CD4-positive, alpha-beta T cell (primary cell): Measurements from ENCODE around the gene ZNF428. TPM values are rescaled to one million over a fixed set of nuclear protein-coding genes. Genes with fewer than 3 reads are reported as not detected.

ENCODE experiments used
- ATAC-seq: fragments of 200-7000 bp; cut with Tn5 transposase; one replicate; pipeline ENCODE4 v1.10.0; 2022; ENCODE audit warnings: mild to moderate bottlenecking; ENCODE audit not compliant: poor library complexity
- CTCF ChIA-PET: fragments of 350-600 bp; sonication (Branson Sonifier 250); formaldehyde crosslinking; loops from one replicate; lab custom pipeline; 2021; ENCODE audit warnings: antibody characterized with exemption, inconsistent platforms; lab: Charles Lee
- POLR2A ChIA-PET: fragments of 350-600 bp; sonication (Branson Sonifier 250); formaldehyde crosslinking; loops from one replicate; lab custom pipeline; 2021; ENCODE audit warnings: antibody characterized with exemption, inconsistent platforms; lab: Charles Lee
- DNase-seq, 14 experiments: peaks; one replicate each; pipeline ENCODE4 v3.0.0-alpha.2; 2013 to 2020; ENCODE audit warnings: mixed read lengths in 2 of 14
- H3K27ac ChIP-seq, 2 donors: one replicate each; pipeline versions ENCODE4 v1.5.1 to v1.7.0; 2013; ENCODE audit warnings: low read length in 2 of 2, low read depth in 1 of 2, mild to moderate bottlenecking in 1 of 2
- H3K27me3 ChIP-seq, 2 experiments: 1 replicate in 1 of 2; 2 replicates in 1 of 2; pipeline versions ENCODE4 v1.6.1 to v1.7.0; 2013; ENCODE audit warnings: low read length in 2 of 2, control low read depth in 1 of 2, mild to moderate bottlenecking in 1 of 2, moderate library complexity in 1 of 2; ENCODE audit not compliant: insufficient read depth in 2 of 2, control insufficient read depth in 1 of 2
- H3K36me3 ChIP-seq: one replicate; pipeline ENCODE4 v1.6.1; 2013; ENCODE audit warnings: low read length, control low read depth; ENCODE audit not compliant: insufficient read depth
- H3K4me1 ChIP-seq: one replicate; pipeline ENCODE4 v1.6.1; 2013; ENCODE audit warnings: low read length, control low read depth; ENCODE audit not compliant: insufficient read depth
- H3K4me3 ChIP-seq: one replicate; pipeline ENCODE4 v1.5.1; 2013; ENCODE audit warnings: mild to moderate bottlenecking, low read length, moderate library complexity
- H3K9me3 ChIP-seq, 2 experiments: 1 replicate in 1 of 2; 2 replicates in 1 of 2; pipeline versions ENCODE4 v1.6.1 to v1.7.0; 2013; ENCODE audit warnings: low read length in 2 of 2, mild to moderate bottlenecking in 2 of 2, control low read depth in 1 of 2, moderate library complexity in 1 of 2; ENCODE audit not compliant: control insufficient read depth in 1 of 2, insufficient read depth in 1 of 2
- H3K27ac Mint-ChIP-seq: one replicate; pipeline ENCODE4 v1.8.0; 2020; ENCODE audit warnings: mixed read lengths
- H3K27me3 Mint-ChIP-seq: one replicate; pipeline ENCODE4 v1.8.0; 2021; ENCODE audit warnings: mixed read lengths
- H3K36me3 Mint-ChIP-seq: one replicate; pipeline ENCODE4 v1.8.0; 2021; ENCODE audit warnings: low read depth, mixed read lengths
- H3K4me1 Mint-ChIP-seq: one replicate; pipeline ENCODE4 v1.8.0; 2021; ENCODE audit warnings: low read depth, mixed read lengths
- H3K4me3 Mint-ChIP-seq: one replicate; pipeline ENCODE4 v1.8.0; 2020; ENCODE audit warnings: mild to moderate bottlenecking, mixed read lengths
- H3K9me3 Mint-ChIP-seq: one replicate; pipeline ENCODE4 v1.8.0; 2020; ENCODE audit warnings: mixed read lengths
- intact Hi-C, 2 experiments: fragments of 100-400 bp; cut with DNase I in 1 of 2; cut with micrococcal nuclease in 1 of 2; formaldehyde crosslinking; loops; one replicate each; pipeline versions ENCODE4 v1.15.1 to v1.9.0; 2023 to 2025; cut with DNase I, micrococcal nuclease
- total RNA-seq, 174 experiments: library from RNA in 2 of 174; stranded (reverse) in 2 of 174; gene quantifications; one replicate each; pipeline ENCODE4 v1.2.3 and lab custom pipeline; 2021 to 2026
- TF ChIP-seq, protein P1 (sequence below): fragments of 200-600 bp; IDR thresholded peaks from one replicate; pipeline ENCODE4 v1.8.0; 2022; ENCODE audit warnings: antibody characterized with exemption, mild to moderate bottlenecking

The ZNF428 gene
- total RNA-seq, 2 experiments from 2014 or later, result 22.3 to 24.8 TPM

DNA sequence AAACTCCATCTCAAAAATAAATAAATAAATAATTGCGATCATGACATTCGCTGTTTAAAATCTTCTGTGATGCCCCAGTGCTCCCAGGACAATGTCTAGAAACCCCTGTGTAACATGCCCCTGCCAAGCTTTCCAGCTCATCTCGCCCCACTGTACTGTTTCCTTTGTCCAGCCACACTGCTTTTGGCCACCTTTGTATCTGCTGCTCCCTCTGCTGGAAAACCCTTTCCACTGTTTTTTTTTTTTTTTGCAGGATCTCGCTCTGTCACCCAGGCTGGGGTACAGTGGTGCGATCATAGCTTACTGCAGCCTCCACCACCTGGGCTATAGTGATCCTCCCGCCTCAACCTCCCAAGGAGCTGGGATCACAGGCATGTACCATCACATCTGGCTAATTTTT is 43.1 kb upstream of the ZNF428 start:
- peaks cover 24% of the 10 kb centered on the region for H3K4me1 Mint-ChIP-seq
- H3K27ac Mint-ChIP-seq, result no peak overlapping the region
- peaks cover 22% of the 10 kb centered on the region for H3K36me3 Mint-ChIP-seq
- ATAC-seq (no peak), DNase-seq (no peak)
- TF ChIP-seq, protein P1, sequence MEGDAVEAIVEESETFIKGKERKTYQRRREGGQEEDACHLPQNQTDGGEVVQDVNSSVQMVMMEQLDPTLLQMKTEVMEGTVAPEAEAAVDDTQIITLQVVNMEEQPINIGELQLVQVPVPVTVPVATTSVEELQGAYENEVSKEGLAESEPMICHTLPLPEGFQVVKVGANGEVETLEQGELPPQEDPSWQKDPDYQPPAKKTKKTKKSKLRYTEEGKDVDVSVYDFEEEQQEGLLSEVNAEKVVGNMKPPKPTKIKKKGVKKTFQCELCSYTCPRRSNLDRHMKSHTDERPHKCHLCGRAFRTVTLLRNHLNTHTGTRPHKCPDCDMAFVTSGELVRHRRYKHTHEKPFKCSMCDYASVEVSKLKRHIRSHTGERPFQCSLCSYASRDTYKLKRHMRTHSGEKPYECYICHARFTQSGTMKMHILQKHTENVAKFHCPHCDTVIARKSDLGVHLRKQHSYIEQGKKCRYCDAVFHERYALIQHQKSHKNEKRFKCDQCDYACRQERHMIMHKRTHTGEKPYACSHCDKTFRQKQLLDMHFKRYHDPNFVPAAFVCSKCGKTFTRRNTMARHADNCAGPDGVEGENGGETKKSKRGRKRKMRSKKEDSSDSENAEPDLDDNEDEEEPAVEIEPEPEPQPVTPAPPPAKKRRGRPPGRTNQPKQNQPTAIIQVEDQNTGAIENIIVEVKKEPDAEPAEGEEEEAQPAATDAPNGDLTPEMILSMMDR, result no peak
- CTCF ChIA-PET, result interaction anchor here (1.8 kb wide), 1 partner anchor 216 kb away, joined by 3 read pairs; no protein-coding TSS in a partner anchor
- H3K4me3 Mint-ChIP-seq, result no peak overlapping the region
- Histone ChIP-seq H3K36me3 (peaks cover 10% of the 10 kb centered on the region), H3K9me3 (peaks cover 0 to 13% of the 10 kb centered on the region in 2 experiments), H3K4me1 (peaks cover 25% of the 10 kb centered on the region), H3K27ac (no peak overlapping the region), H3K27me3 (no peaks in the 10 kb centered on the region), H3K4me3 (no peak overlapping the region)
- H3K27me3 Mint-ChIP-seq, result no peaks in the 10 kb centered on the region
- peaks cover 10% of the 10 kb centered on the region for H3K9me3 Mint-ChIP-seq
- intact Hi-C loops, result loop anchor here in 1 of 2 experiments (10.0 kb wide), 1 partner anchor 48 kb away; the partner anchor contains the start of genes SRRM5 and ZNF428
- POLR2A ChIA-PET, result no interaction called here

DNA sequence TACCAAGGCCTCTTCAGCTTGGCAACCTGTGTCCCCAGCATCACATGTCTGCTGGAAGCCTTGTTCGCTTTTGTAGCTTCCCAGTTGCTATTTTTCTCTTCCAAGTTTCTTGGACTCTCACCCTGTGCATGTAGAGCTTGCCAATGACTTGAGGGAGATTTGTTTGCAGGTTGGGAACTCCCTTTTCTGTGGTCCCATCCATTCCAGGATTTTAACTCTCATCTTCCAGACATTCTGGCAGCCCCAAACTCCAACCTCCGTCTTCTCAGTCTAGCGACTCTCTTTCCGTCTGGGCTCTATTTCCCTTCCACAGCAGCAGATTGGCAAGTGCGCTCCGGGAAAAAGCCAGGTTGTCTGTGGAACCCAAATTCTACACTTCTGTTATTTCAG is 41.5 kb upstream of the ZNF428 start:
- ChIA-PET CTCF (no interaction called here), POLR2A (no interaction called here)
- TF ChIP-seq, protein P1, result no peak
- Histone ChIP-seq H3K36me3 (peaks cover 11% of the 10 kb centered on the region), H3K27ac (no peak overlapping the region), H3K9me3 (peaks cover 0 to 19% of the 10 kb centered on the region in 2 experiments), H3K4me1 (peaks cover 21% of the 10 kb centered on the region), H3K27me3 (no peaks in the 10 kb centered on the region), H3K4me3 (no peak overlapping the region)
- Mint-ChIP-seq H3K9me3 (peaks cover 10% of the 10 kb centered on the region), H3K4me3 (no peak overlapping the region), H3K36me3 (peaks cover 34% of the 10 kb centered on the region), H3K27ac (no peak overlapping the region), H3K27me3 (no peaks in the 10 kb centered on the region), H3K4me1 (peaks cover 19% of the 10 kb centered on the region)
- intact Hi-C loops, result loop anchor here in 1 of 2 experiments (10.0 kb wide), 1 partner anchor 46 kb away; the partner anchor contains the start of genes SRRM5 and ZNF428
- ATAC-seq (no peak), DNase-seq (no peak)

DNA sequence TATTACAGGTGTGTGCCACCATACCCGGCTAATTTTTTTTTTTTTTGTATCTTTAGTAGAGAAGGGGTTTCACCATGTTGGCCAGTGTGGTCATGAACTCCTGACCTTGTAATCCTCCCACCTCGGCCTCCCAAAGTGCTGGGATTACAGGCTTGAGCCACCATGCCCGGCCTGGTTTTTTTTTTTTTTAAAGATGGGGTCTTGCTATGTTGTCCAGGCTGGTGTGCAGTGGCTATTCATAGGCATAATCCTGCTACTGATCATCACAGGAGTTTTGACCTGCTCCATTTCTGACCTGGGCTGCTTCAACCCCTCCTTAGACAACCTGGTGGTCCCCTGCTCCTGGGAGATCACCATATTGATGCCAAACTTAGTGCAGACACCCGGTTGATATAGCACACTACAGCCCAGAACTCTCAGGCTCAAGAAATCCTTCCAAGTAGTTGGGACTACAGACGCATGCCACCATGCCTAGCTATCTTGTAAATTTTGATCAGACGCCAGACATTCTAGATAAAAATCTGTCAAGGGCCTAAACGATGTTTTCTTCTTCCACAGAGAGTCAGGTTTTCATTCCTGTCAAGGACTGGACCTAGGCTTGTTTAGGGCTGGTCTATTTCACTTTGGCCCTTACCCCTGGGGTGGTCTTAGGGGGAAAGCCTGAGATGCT is 41.0 kb upstream of the ZNF428 start:
- H3K9me3 ChIP-seq, result peaks cover 0 to 24% of the 10 kb centered on the region in 2 experiments
- H3K36me3 Mint-ChIP-seq, result peaks cover 39% of the 10 kb centered on the region
- no peak overlapping the region for H3K4me3 Mint-ChIP-seq
- no peak overlapping the region for H3K27ac ChIP-seq
- intact Hi-C loops, result loop anchor here in 1 of 2 experiments (10.0 kb wide), 1 partner anchor 46 kb away; the partner anchor contains the start of genes SRRM5 and ZNF428
- no peak overlapping the region for H3K4me3 ChIP-seq
- TF ChIP-seq, protein P1, result no peak
- H3K27me3 ChIP-seq, result no peaks in the 10 kb centered on the region
- ATAC-seq, result no peak
- ChIA-PET POLR2A (no interaction called here), CTCF (no interaction called here)
- no peak for DNase-seq
- no peak overlapping the region for H3K27ac Mint-ChIP-seq
- peaks cover 10% of the 10 kb centered on the region for H3K9me3 Mint-ChIP-seq
- peaks cover 20% of the 10 kb centered on the region for H3K4me1 ChIP-seq
- H3K4me1 Mint-ChIP-seq, result peaks cover 19% of the 10 kb centered on the region
- peaks cover 12% of the 10 kb centered on the region for H3K36me3 ChIP-seq
- no peaks in the 10 kb centered on the region for H3K27me3 Mint-ChIP-seq
